Left ventricle myocardium inferior (tissue), 1 donor: ENCODE results near the gene NCK1. TPM values are rescaled to one million over a fixed set of nuclear protein-coding genes. Genes with fewer than 3 reads are reported as not detected.
A peak's percentile ranks its signal among the peaks of the same experiment; 100 is the strongest.

Experiments
- DNase-seq: peaks from one replicate; pipeline ENCODE4 v3.0.0-alpha.2; 2020
- H3K27ac ChIP-seq: fragments of 200-600 bp; replicated peaks from 2 replicates; pipeline ENCODE4 v1.8.0; 2021
- H3K27me3 ChIP-seq: fragments of 200-600 bp; 2 replicates; pipeline ENCODE4 v1.8.0; 2021; ENCODE audit warnings: low read depth
- H3K36me3 ChIP-seq: fragments of 200-600 bp; 2 replicates; pipeline ENCODE4 v1.8.0; 2021
- H3K4me1 ChIP-seq: fragments of 200-600 bp; 2 replicates; pipeline ENCODE4 v1.8.0; 2021
- H3K4me3 ChIP-seq: fragments of 200-600 bp; 2 replicates; pipeline ENCODE4 v1.8.0; 2021; ENCODE audit warnings: mild to moderate bottlenecking, moderate library complexity
- H3K9me3 ChIP-seq: fragments of 200-600 bp; replicated peaks from 2 replicates; pipeline ENCODE4 v1.8.0; 2021
- intact Hi-C: fragments of 100-400 bp; cut with micrococcal nuclease; formaldehyde crosslinking; loops from one replicate; pipeline ENCODE4 v1.11.0; 2022
- total RNA-seq: library from RNA; stranded (reverse); fragmentation: NEBNext Ultra II Directional; extraction: Animal tissue kit (Norgen Biotek cat#: 25700); gene quantifications from one replicate; pipeline ENCODE4 v1.2.1, GENCODE V29; 2021
- TF ChIP-seq, protein P1 (sequence below): fragments of 200-600 bp; IDR thresholded peaks from 2 replicates; pipeline ENCODE4 v1.8.0; 2021; ENCODE audit warnings: antibody characterized with exemption, mild to moderate bottlenecking, borderline replicate concordance
- donor health status: DM: no; HTN: yes; CAD: no; lungs with severe emphysema.

NCK1 gene
- total RNA-seq, 1 donor from 2014 or later, result 23.6 TPM

- peaks cover 29% of the 10 kb centered on the region for H3K4me1 ChIP-seq
- H3K9me3 ChIP-seq, result peaks cover 23% of the 10 kb centered on the region
- intact Hi-C loops, result loop anchor here (5.0 kb wide), 1 partner anchor 192 kb away; no protein-coding TSS in a partner anchor
- peak; percentile 29 for DNase-seq
- H3K27me3 ChIP-seq, result peaks cover 26% of the 10 kb centered on the region
- H3K36me3 ChIP-seq, result no peaks in the 10 kb centered on the region
- peak overlapping the region; percentile 83 for H3K4me3 ChIP-seq
- peak overlapping the region; percentile 90 for H3K27ac ChIP-seq
- TF ChIP-seq, protein P1, sequence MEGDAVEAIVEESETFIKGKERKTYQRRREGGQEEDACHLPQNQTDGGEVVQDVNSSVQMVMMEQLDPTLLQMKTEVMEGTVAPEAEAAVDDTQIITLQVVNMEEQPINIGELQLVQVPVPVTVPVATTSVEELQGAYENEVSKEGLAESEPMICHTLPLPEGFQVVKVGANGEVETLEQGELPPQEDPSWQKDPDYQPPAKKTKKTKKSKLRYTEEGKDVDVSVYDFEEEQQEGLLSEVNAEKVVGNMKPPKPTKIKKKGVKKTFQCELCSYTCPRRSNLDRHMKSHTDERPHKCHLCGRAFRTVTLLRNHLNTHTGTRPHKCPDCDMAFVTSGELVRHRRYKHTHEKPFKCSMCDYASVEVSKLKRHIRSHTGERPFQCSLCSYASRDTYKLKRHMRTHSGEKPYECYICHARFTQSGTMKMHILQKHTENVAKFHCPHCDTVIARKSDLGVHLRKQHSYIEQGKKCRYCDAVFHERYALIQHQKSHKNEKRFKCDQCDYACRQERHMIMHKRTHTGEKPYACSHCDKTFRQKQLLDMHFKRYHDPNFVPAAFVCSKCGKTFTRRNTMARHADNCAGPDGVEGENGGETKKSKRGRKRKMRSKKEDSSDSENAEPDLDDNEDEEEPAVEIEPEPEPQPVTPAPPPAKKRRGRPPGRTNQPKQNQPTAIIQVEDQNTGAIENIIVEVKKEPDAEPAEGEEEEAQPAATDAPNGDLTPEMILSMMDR, result no peak
These were observed 42.0 kb upstream of the NCK1 start for GRCh38 chr3:136819731-136820679.

DNA sequence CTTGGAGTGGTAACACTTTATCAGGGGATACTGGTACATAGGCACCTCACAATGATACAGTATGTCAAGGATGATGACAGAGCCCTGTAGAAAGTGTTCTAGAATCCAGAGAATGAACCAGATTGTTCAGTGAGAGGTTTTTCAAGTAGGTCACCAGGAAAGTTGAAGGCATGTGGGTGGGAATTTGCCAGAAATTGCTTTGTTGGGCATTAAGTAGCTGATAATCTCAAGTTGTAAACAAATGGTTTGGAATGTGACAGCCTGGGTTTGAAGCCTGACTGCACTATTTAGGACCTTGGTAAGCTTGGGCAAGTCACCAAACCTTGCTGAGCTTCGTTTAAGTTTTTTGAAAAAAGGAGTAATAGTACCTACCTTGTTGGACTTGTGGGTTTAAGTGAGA lies 30.5 kb upstream of the NCK1 start:
- TF ChIP-seq, protein P1, result no peak
- intact Hi-C loops, result no loop called here
- Histone ChIP-seq H3K4me3 (no peak overlapping the region), H3K9me3 (peaks cover 2% of the 10 kb centered on the region), H3K4me1 (peaks cover 17% of the 10 kb centered on the region), H3K27ac (no peak overlapping the region), H3K36me3 (no peaks in the 10 kb centered on the region), H3K27me3 (no peaks in the 10 kb centered on the region)
- DNase-seq, result no peak

GRCh38 chr3:136835089-136835812 lies 26.8 kb upstream of the NCK1 start:
- H3K36me3 ChIP-seq, result no peaks in the 10 kb centered on the region
- no peaks in the 10 kb centered on the region for H3K27me3 ChIP-seq
- TF ChIP-seq, protein P1, result no peak
- no peak overlapping the region for H3K4me3 ChIP-seq
- no peak overlapping the region for H3K27ac ChIP-seq
- H3K4me1 ChIP-seq, result peaks cover 42% of the 10 kb centered on the region
- H3K9me3 ChIP-seq, result no peaks in the 10 kb centered on the region
- intact Hi-C loops, result no loop called here
- no peak for DNase-seq

GRCh38 chr3:136835813-136836510 lies 26.0 kb upstream of the NCK1 start:
- TF ChIP-seq, protein P1, result no peak
- Histone ChIP-seq H3K27me3 (no peaks in the 10 kb centered on the region), H3K9me3 (no peaks in the 10 kb centered on the region), H3K4me3 (no peak overlapping the region), H3K4me1 (peaks cover 43% of the 10 kb centered on the region), H3K36me3 (no peaks in the 10 kb centered on the region), H3K27ac (no peak overlapping the region)
- intact Hi-C loops, result no loop called here
- DNase-seq, result no peak

GRCh38 chr3:136836511-136837156 lies 25.4 kb upstream of the NCK1 start:
- TF ChIP-seq, protein P1, result no peak
- no peaks in the 10 kb centered on the region for H3K36me3 ChIP-seq
- DNase-seq, result no peak
- no peaks in the 10 kb centered on the region for H3K27me3 ChIP-seq
- intact Hi-C loops, result no loop called here
- no peak overlapping the region for H3K27ac ChIP-seq
- peaks cover 43% of the 10 kb centered on the region for H3K4me1 ChIP-seq
- no peaks in the 10 kb centered on the region for H3K9me3 ChIP-seq
- H3K4me3 ChIP-seq, result no peak overlapping the region
